WERI-Rb-1 (cell line): ENCODE data around the gene ALG9.

Experiments used
- DNase-seq: peaks from one replicate; pipeline ENCODE4 v3.0.0-alpha.2; 2020
- H3K27ac ChIP-seq: fragments of 250-450 bp; sonication (Bioruptor Pico); 2 replicates; pipeline ENCODE4 v1.5.1; 2020; ENCODE audit warnings: mild to moderate bottlenecking, moderate library complexity
- H3K27me3 ChIP-seq: fragments of 250-450 bp; sonication (Bioruptor Pico); 2 replicates; pipeline ENCODE4 v1.5.1; 2021; ENCODE audit warnings: mild to moderate bottlenecking, low read depth, moderate library complexity; ENCODE audit not compliant: insufficient read depth, severe bottlenecking
- H3K36me3 ChIP-seq: fragments of 250-450 bp; sonication (Bioruptor Pico); 2 replicates; pipeline ENCODE4 v1.5.1; 2020; ENCODE audit warnings: mild to moderate bottlenecking, moderate library complexity
- H3K4me3 ChIP-seq: 2 replicates; pipeline ENCODE4 v1.5.1; 2011; ENCODE audit warnings: low read depth, mild to moderate bottlenecking, control low read depth, low read length
- H3K9me3 ChIP-seq: fragments of 250-450 bp; sonication (Bioruptor Pico); 2 replicates; pipeline ENCODE4 v1.5.1; 2021; ENCODE audit warnings: mild to moderate bottlenecking, moderate library complexity; ENCODE audit not compliant: severe bottlenecking
- CTCF ChIP-seq: IDR thresholded peaks from 2 replicates; pipeline ENCODE4 v1.5.1; 2011; ENCODE audit warnings: low read depth, mild to moderate bottlenecking, control low read depth, inconsistent platforms, low read length

Gene ALG9

GRCh38 chr11:111811445-111811844, 59.9 kb downstream of the ALG9 start:
- no peak for TF ChIP-seq CTCF
- DNase-seq, result no peak
- Histone ChIP-seq H3K36me3 (peaks cover 22% of the 10 kb centered on the region), H3K27me3 (no peaks in the 10 kb centered on the region), H3K9me3 (no peaks in the 10 kb centered on the region), H3K27ac (no peak overlapping the region), H3K4me3 (no peak overlapping the region)

DNA sequence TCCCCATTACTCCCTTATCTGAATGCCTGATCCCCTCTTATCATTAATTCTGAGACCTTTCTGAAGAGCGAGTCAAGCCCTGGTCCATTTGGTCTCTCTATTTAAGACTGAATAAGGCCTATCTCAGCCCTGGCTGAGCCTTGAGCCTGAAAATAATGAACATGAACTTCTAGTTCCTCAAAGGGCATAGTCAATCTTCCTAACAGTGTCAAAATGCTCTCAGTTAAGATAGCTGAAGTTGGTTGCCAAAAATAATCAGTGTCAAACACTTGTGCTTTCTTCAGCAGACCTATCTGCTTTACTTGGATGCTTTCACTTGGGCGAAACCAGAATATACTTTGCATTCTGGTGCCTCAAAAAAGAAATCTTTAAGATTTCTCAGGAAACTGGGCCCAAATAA, 62.5 kb downstream of the ALG9 start:
- no peaks in the 10 kb centered on the region for H3K27me3 ChIP-seq
- no peak for TF ChIP-seq CTCF
- no peaks in the 10 kb centered on the region for H3K9me3 ChIP-seq
- no peak overlapping the region for H3K4me3 ChIP-seq
- no peak for DNase-seq
- H3K36me3 ChIP-seq, result peaks cover 39% of the 10 kb centered on the region
- no peak overlapping the region for H3K27ac ChIP-seq

DNA sequence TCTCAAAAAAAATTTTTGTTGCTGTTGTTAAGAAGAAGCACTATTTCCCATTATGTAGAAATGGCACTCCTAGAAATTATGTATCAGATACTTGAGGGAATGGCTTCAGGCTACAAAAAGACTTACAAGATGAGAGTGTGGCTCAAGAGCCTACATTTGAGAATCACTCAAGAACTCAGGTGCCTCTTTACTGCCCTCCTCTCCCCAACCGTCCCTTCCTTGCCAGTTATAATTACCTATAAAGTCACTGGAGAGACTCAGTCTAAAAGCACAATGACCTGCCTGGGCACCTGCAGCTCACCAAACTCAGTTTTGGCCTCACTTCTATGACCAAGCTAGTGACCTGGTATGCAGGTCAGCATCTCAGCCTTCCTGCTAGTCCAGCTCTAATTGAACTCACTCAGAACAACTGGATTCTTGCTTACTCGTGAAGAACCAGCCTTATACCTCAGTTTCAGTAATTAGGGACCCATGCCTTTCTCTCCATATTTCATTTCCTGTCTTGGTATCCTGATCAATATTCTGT, 63.3 kb downstream of the ALG9 start:
- peaks cover 39% of the 10 kb centered on the region for H3K36me3 ChIP-seq
- H3K27me3 ChIP-seq, result no peaks in the 10 kb centered on the region
- no peak overlapping the region for H3K4me3 ChIP-seq
- H3K27ac ChIP-seq, result no peak overlapping the region
- H3K9me3 ChIP-seq, result no peaks in the 10 kb centered on the region
- no peak for TF ChIP-seq CTCF
- no peak for DNase-seq

DNA sequence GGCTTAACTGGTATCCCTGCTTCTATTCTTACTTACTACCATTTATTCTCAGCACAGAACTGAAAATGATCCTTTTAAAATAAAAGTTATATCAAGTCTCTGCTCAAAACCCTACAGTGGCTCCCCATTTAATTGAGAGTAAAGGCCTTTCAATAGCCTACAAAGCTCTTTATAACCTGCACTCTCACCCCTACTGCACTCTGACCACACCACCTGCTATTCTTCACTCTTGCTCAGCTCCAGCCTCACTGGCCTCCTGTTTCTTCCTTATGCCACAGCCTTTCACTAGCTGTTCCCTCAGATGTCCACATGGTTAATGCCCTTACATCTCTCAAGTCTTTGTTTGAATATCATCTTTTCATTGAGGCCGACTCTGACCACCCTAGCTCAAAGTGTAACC, 64.3 kb downstream of the ALG9 start:
- Histone ChIP-seq H3K27ac (no peak overlapping the region), H3K36me3 (peaks cover 41% of the 10 kb centered on the region), H3K4me3 (no peak overlapping the region), H3K27me3 (no peaks in the 10 kb centered on the region), H3K9me3 (no peaks in the 10 kb centered on the region)
- no peak for TF ChIP-seq CTCF
- no peak for DNase-seq

DNA sequence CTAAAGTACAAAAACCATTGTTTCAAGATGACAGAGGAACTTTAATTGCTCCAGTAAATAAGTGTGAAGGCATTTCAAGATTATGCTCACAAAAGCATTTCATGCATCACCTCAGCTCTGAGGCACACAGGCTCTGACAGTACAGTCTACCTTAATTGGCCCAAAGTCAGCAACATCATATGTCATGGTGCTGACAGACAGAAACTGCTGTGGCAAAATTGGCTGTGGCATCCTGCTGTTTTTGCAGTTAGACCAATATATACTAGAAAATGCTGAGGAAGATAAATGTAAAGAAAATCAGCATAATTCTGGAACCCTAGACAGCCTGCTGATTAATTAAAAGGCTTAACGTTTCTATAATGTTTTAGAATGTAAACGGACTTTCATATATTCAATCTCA, 70.2 kb downstream of the ALG9 start:
- DNase-seq, result no peak
- no peak for TF ChIP-seq CTCF
- Histone ChIP-seq H3K36me3 (peaks cover 17% of the 10 kb centered on the region), H3K27ac (no peak overlapping the region), H3K4me3 (no peak overlapping the region), H3K27me3 (no peaks in the 10 kb centered on the region), H3K9me3 (no peaks in the 10 kb centered on the region)

GRCh38 chr11:111798279-111798678, 73.1 kb downstream of the ALG9 start:
- Histone ChIP-seq H3K9me3 (no peaks in the 10 kb centered on the region), H3K27ac (no peak overlapping the region), H3K27me3 (no peaks in the 10 kb centered on the region), H3K4me3 (no peak overlapping the region), H3K36me3 (peaks cover 7% of the 10 kb centered on the region)
- TF ChIP-seq CTCF, result no peak
- no peak for DNase-seq
